Liver (tissue), 9 donors: ENCODE measurements around the gene ENPP1. TPM values are rescaled to one million over a fixed set of nuclear protein-coding genes. Genes with fewer than 3 reads are reported as not detected.

ENCODE experiments used
- DNase-seq: peaks from one replicate; pipeline ENCODE4 v3.0.0-alpha.2; 2017; ENCODE audit warnings: low spot score
- H3K27ac ChIP-seq, 2 donors: one replicate each; pipeline ENCODE4 v1.7.0; 2013; ENCODE audit warnings: inconsistent platforms in 2 of 2, low read length in 2 of 2, control low read depth in 1 of 2, low read depth in 1 of 2, mild to moderate bottlenecking in 1 of 2
- H3K27me3 ChIP-seq, 4 donors: one replicate each; pipeline versions ENCODE4 v1.6.1 to v1.7.0; 2013; ENCODE audit warnings: low read length in 3 of 4, inconsistent platforms in 1 of 4, mild to moderate bottlenecking in 1 of 4, moderate library complexity in 1 of 4; ENCODE audit not compliant: control insufficient read depth in 4 of 4, insufficient read depth in 4 of 4
- H3K36me3 ChIP-seq, 4 donors: one replicate each; pipeline versions ENCODE4 v1.6.1 to v1.7.0; 2013; ENCODE audit warnings: low read length in 3 of 4, mild to moderate bottlenecking in 3 of 4, low read depth in 1 of 4, moderate library complexity in 1 of 4; ENCODE audit not compliant: control insufficient read depth in 4 of 4, insufficient read depth in 3 of 4
- H3K4me1 ChIP-seq, 4 donors: one replicate each; pipeline versions ENCODE4 v1.6.1 to v1.7.0; 2013; ENCODE audit warnings: low read length in 3 of 4, mild to moderate bottlenecking in 3 of 4, moderate library complexity in 1 of 4; ENCODE audit not compliant: control insufficient read depth in 4 of 4, insufficient read depth in 4 of 4
- H3K4me3 ChIP-seq, 3 donors: one replicate each; pipeline versions ENCODE4 v1.6.1 to v1.7.0; 2013; ENCODE audit warnings: low read length in 3 of 3, control low read depth in 1 of 3, low read depth in 1 of 3, mild to moderate bottlenecking in 1 of 3
- H3K9ac ChIP-seq, 2 donors: one replicate each; pipeline ENCODE4 v1.7.0; 2013; ENCODE audit warnings: low read length in 2 of 2, mild to moderate bottlenecking in 2 of 2, moderate library complexity in 2 of 2, control low read depth in 1 of 2, low read depth in 1 of 2
- H3K9me3 ChIP-seq, 4 donors: one replicate each; pipeline versions ENCODE4 v1.6.1 to v1.7.0; 2013; ENCODE audit warnings: low read length in 3 of 4; ENCODE audit not compliant: control insufficient read depth in 4 of 4
- EGR1 ChIP-seq, 2 donors: IDR thresholded peaks; 2 replicates each; pipeline ENCODE4 v1.6.1; 2016 to 2018; ENCODE audit warnings: antibody characterized with exemption in 2 of 2, low read depth in 2 of 2
- FOXA1 ChIP-seq: IDR thresholded peaks from 2 replicates; pipeline ENCODE4 v1.6.1; 2016; ENCODE audit warnings: antibody characterized with exemption
- FOXA2 ChIP-seq: IDR thresholded peaks from 2 replicates; pipeline ENCODE4 v1.6.1; 2016; ENCODE audit warnings: antibody characterized with exemption
- GABPA ChIP-seq, 2 donors: IDR thresholded peaks in 1 of 2; conservative IDR thresholded peaks in 1 of 2; 2 replicates each; pipeline ENCODE4 v1.6.1; 2016; ENCODE audit warnings: antibody characterized with exemption in 2 of 2, mild to moderate bottlenecking in 1 of 2, moderate library complexity in 1 of 2
- HNF4A ChIP-seq, 2 donors: conservative IDR thresholded peaks; 2 replicates each; pipeline ENCODE4 v1.6.1; 2016; ENCODE audit warnings: antibody characterized with exemption in 2 of 2, mild to moderate bottlenecking in 2 of 2
- HNF4G ChIP-seq: IDR thresholded peaks from 2 replicates; pipeline ENCODE4 v1.6.1; 2016; ENCODE audit warnings: antibody characterized with exemption
- JUND ChIP-seq, 2 donors: IDR thresholded peaks; 2 replicates each; pipeline ENCODE4 v1.6.1; 2016; ENCODE audit warnings: antibody characterized with exemption in 2 of 2
- NR2F2 ChIP-seq: IDR thresholded peaks from 2 replicates; pipeline ENCODE4 v1.6.1; 2016; ENCODE audit warnings: antibody characterized with exemption
- RAD21 ChIP-seq, 2 donors: IDR thresholded peaks; 2 replicates each; pipeline ENCODE4 v1.6.1; 2016; ENCODE audit warnings: antibody characterized with exemption in 2 of 2, mild to moderate bottlenecking in 2 of 2
- RXRA ChIP-seq, 2 donors: IDR thresholded peaks; 2 replicates each; pipeline ENCODE4 v1.6.1; 2017 to 2018; ENCODE audit warnings: antibody characterized with exemption in 2 of 2, mild to moderate bottlenecking in 1 of 2
- SP1 ChIP-seq: IDR thresholded peaks from 2 replicates; pipeline ENCODE4 v1.6.1; 2018; ENCODE audit warnings: antibody characterized with exemption, mild to moderate bottlenecking
- TAF1 ChIP-seq: conservative IDR thresholded peaks from 2 replicates; pipeline ENCODE4 v1.6.1; 2016; ENCODE audit warnings: antibody characterized with exemption, mild to moderate bottlenecking
- YY1 ChIP-seq: IDR thresholded peaks from 2 replicates; pipeline ENCODE4 v1.6.1; 2016; ENCODE audit warnings: antibody characterized with exemption, mild to moderate bottlenecking
- WGBS: extraction: QIAGEN DNeasy Blood & Tissue Kit; methylation state at CpG from one replicate; pipeline ENCODE4 v1.1.7; 2013; 5-methylcytosine and 5-hydroxymethylcytosine counted together
- polyA plus RNA-seq, 2 donors: library from polyadenylated mRNA; stranded (reverse) in 1 of 2; unstranded in 1 of 2; fragments of 200-250 nt in 1 of 2; fragments of >200 nt in 1 of 2; fragmentation: Nextera tagmentation in 1 of 2; extraction: Ambion mirVana in 1 of 2; gene quantifications; one replicate each; pipeline versions ENCODE4 v1.2.1 to v1.2.3, GENCODE V29; 2013 to 2015
- total RNA-seq, 2 donors: library from RNA; depleted of rRNA; stranded (reverse); fragments of >200 nt; gene quantifications; one replicate each; pipeline ENCODE4 v1.2.3, GENCODE V29; 2014
- TF ChIP-seq, protein P1 (sequence below): IDR thresholded peaks from 2 replicates; pipeline ENCODE4 v1.6.1; 2016; ENCODE audit warnings: antibody characterized with exemption
- TF ChIP-seq, protein P2 (sequence below): IDR thresholded peaks from 2 replicates; pipeline ENCODE4 v1.6.1; 2016; ENCODE audit warnings: antibody characterized with exemption, mild to moderate bottlenecking
- TF ChIP-seq, protein P3 (sequence below): IDR thresholded peaks from 2 replicates; pipeline ENCODE4 v1.6.1; 2016; ENCODE audit warnings: antibody characterized with exemption
- TF ChIP-seq, protein P4 (sequence below): IDR thresholded peaks from 2 replicates; pipeline ENCODE4 v1.6.1; 2016; ENCODE audit warnings: antibody characterized with exemption
- TF ChIP-seq, protein P5 (sequence below): fragments of 150-350 bp; IDR thresholded peaks from 2 replicates; pipeline ENCODE4 v1.5.1; 2017; ENCODE audit warnings: improper control_type of control experiment, low read depth, low read length; ENCODE audit not compliant: missing input control
- donor health status: healthy.
- donor health status: healthy.
- donor health status: healthy.
- donor health status: healthy.
- donor health status: healthy.

Gene ENPP1
- total and polyA plus RNA-seq, 4 donors, result 9.5 to 53.1 (median 31.1) TPM

DNA sequence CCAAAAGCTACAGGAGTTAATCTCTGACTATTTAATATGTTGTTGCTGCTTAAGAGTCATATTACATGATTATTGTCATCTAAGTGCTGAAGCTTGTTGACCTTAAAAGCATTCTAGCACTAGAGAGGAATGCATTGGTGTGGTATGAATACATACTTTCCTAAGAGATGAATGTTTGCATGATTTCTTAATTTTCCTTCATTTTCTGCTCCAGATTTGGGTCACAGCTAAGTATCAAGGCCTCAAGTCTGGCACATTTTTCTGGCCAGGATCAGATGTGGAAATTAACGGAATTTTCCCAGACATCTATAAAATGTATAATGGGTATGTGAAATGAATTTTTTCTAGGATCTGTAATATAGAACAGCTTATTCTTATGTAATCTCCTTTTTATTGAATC lies 53.6 kb downstream of the ENPP1 start:
- H3K27me3 ChIP-seq, result no peaks in the 10 kb centered on the region
- H3K27ac ChIP-seq, result no peak overlapping the region
- peaks cover 0 to 16% (median 8%) of the 10 kb centered on the region in 4 donors for H3K4me1 ChIP-seq
- peaks cover 1 to 45% (median 37%) of the 10 kb centered on the region in 4 donors for H3K36me3 ChIP-seq
- TF ChIP-seq, protein P1, sequence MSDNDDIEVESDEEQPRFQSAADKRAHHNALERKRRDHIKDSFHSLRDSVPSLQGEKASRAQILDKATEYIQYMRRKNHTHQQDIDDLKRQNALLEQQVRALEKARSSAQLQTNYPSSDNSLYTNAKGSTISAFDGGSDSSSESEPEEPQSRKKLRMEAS, result no peak
- TF ChIP-seq TAF1 (no peak), FOXA1 (no peak), HNF4G (no peak), EGR1 (IDR thresholded peaks at IDR 0.05; ENCODE audit: low read depth in 2 of 2) (no peak), NR2F2 (no peak), RXRA (IDR thresholded peaks at IDR 0.05) (no peak), SP1 (no peak), FOXA2 (no peak), GABPA (IDR thresholded peaks at IDR 0.05 in 1 of 2, conservative IDR thresholded peaks at IDR 0.05 in 1 of 2) (no peak), YY1 (no peak), HNF4A (conservative IDR thresholded peaks at IDR 0.05) (no peak), JUND (IDR thresholded peaks at IDR 0.05) (no peak)
- TF ChIP-seq, protein P2, sequence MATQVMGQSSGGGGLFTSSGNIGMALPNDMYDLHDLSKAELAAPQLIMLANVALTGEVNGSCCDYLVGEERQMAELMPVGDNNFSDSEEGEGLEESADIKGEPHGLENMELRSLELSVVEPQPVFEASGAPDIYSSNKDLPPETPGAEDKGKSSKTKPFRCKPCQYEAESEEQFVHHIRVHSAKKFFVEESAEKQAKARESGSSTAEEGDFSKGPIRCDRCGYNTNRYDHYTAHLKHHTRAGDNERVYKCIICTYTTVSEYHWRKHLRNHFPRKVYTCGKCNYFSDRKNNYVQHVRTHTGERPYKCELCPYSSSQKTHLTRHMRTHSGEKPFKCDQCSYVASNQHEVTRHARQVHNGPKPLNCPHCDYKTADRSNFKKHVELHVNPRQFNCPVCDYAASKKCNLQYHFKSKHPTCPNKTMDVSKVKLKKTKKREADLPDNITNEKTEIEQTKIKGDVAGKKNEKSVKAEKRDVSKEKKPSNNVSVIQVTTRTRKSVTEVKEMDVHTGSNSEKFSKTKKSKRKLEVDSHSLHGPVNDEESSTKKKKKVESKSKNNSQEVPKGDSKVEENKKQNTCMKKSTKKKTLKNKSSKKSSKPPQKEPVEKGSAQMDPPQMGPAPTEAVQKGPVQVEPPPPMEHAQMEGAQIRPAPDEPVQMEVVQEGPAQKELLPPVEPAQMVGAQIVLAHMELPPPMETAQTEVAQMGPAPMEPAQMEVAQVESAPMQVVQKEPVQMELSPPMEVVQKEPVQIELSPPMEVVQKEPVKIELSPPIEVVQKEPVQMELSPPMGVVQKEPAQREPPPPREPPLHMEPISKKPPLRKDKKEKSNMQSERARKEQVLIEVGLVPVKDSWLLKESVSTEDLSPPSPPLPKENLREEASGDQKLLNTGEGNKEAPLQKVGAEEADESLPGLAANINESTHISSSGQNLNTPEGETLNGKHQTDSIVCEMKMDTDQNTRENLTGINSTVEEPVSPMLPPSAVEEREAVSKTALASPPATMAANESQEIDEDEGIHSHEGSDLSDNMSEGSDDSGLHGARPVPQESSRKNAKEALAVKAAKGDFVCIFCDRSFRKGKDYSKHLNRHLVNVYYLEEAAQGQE, result no peak
- TF ChIP-seq, protein P3, sequence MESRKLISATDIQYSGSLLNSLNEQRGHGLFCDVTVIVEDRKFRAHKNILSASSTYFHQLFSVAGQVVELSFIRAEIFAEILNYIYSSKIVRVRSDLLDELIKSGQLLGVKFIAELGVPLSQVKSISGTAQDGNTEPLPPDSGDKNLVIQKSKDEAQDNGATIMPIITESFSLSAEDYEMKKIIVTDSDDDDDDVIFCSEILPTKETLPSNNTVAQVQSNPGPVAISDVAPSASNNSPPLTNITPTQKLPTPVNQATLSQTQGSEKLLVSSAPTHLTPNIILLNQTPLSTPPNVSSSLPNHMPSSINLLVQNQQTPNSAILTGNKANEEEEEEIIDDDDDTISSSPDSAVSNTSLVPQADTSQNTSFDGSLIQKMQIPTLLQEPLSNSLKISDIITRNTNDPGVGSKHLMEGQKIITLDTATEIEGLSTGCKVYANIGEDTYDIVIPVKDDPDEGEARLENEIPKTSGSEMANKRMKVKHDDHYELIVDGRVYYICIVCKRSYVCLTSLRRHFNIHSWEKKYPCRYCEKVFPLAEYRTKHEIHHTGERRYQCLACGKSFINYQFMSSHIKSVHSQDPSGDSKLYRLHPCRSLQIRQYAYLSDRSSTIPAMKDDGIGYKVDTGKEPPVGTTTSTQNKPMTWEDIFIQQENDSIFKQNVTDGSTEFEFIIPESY, result no peak
- TF ChIP-seq, protein P4, sequence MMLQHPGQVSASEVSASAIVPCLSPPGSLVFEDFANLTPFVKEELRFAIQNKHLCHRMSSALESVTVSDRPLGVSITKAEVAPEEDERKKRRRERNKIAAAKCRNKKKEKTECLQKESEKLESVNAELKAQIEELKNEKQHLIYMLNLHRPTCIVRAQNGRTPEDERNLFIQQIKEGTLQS, result no peak
- TF ChIP-seq, protein P5, sequence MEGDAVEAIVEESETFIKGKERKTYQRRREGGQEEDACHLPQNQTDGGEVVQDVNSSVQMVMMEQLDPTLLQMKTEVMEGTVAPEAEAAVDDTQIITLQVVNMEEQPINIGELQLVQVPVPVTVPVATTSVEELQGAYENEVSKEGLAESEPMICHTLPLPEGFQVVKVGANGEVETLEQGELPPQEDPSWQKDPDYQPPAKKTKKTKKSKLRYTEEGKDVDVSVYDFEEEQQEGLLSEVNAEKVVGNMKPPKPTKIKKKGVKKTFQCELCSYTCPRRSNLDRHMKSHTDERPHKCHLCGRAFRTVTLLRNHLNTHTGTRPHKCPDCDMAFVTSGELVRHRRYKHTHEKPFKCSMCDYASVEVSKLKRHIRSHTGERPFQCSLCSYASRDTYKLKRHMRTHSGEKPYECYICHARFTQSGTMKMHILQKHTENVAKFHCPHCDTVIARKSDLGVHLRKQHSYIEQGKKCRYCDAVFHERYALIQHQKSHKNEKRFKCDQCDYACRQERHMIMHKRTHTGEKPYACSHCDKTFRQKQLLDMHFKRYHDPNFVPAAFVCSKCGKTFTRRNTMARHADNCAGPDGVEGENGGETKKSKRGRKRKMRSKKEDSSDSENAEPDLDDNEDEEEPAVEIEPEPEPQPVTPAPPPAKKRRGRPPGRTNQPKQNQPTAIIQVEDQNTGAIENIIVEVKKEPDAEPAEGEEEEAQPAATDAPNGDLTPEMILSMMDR, result no peak
- H3K4me3 ChIP-seq, result no peak overlapping the region
- H3K9ac ChIP-seq, result no peak overlapping the region
- WGBS, result 96% methylated on average over 1 of the region's 1 CpG
- no peak for DNase-seq
- H3K9me3 ChIP-seq, result no peaks in the 10 kb centered on the region

DNA sequence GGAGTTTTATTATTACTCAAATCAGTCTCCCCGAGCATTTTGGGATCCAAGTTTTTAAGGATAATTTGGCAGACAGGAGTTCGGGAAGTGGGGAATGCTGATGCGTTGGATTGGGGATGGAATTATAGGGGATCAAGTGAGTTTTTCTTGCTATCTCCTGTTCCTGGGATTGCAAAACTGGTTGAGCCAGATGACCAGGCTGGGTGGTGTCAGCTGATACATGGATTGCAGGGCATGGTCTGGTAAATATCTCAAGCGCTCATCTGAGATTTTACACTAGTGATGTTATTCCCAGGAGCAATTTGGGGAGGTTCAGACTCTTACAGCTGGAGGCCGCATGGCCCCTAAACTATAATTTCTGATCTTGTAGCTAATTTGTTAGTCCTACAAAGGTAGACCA lies 54.7 kb downstream of the ENPP1 start:
- H3K9me3 ChIP-seq, result no peaks in the 10 kb centered on the region
- no peak for TF ChIP-seq FOXA2
- TF ChIP-seq YY1, result no peak
- no peak for TF ChIP-seq NR2F2
- TF ChIP-seq, protein P1, result no peak
- no peak for TF ChIP-seq RAD21 (IDR thresholded peaks at IDR 0.05)
- TF ChIP-seq, protein P4, result no peak
- TF ChIP-seq, protein P5, result no peak
- TF ChIP-seq HNF4A (conservative IDR thresholded peaks at IDR 0.05), result no peak
- no peak for TF ChIP-seq RXRA (IDR thresholded peaks at IDR 0.05)
- TF ChIP-seq TAF1, result no peak

More for the DNA sequence above, 54.7 kb downstream of the ENPP1 start:
- H3K4me1 ChIP-seq, result peaks cover 0 to 16% (median 8%) of the 10 kb centered on the region in 4 donors
- no peak overlapping the region for H3K9ac ChIP-seq
- no peak for DNase-seq
- 88% methylated on average over 5 of the region's 5 CpGs for WGBS
- H3K27ac ChIP-seq, result no peak overlapping the region
- H3K27me3 ChIP-seq, result no peaks in the 10 kb centered on the region
- H3K4me3 ChIP-seq, result no peak overlapping the region
- H3K36me3 ChIP-seq, result peaks cover 1 to 56% (median 45%) of the 10 kb centered on the region in 4 donors
